DOHH2 (cell line): ENCODE results near the gene ADCY5.
A peak's percentile ranks its signal among the peaks of the same experiment; 100 is the strongest.

Source experiments
- H3F3A ChIP-seq: fragments of 200-600 bp; sonication (generic), shearing (Covaris generic); 2 replicates; pipeline ENCODE4 v1.6.0; 2016; ENCODE audit warnings: antibody characterized with exemption, mild to moderate bottlenecking; ENCODE audit not compliant: control insufficient read depth, insufficient read depth
- H3K27ac ChIP-seq: fragments of 200-600 bp; sonication (generic); 2 replicates; pipeline ENCODE4 v1.5.1; 2014; ENCODE audit warnings: low read depth, mild to moderate bottlenecking, low read length, moderate library complexity
- H3K27me3 ChIP-seq: fragments of 200-600 bp; sonication (generic); 2 replicates; pipeline ENCODE4 v1.6.1; 2014; ENCODE audit warnings: mild to moderate bottlenecking, low read length, mixed read lengths; ENCODE audit not compliant: control insufficient read depth
- H3K36me3 ChIP-seq: fragments of 200-600 bp; sonication (generic); 2 replicates; pipeline ENCODE4 v1.6.1; 2014; ENCODE audit warnings: mild to moderate bottlenecking, low read length, moderate library complexity, mixed read lengths; ENCODE audit not compliant: control insufficient read depth
- H3K4me1 ChIP-seq: fragments of 200-600 bp; sonication (generic); 2 replicates; pipeline ENCODE4 v1.6.1; 2014; ENCODE audit warnings: mild to moderate bottlenecking, low read length, mixed read lengths; ENCODE audit not compliant: control insufficient read depth
- H3K4me2 ChIP-seq: fragments of 200-600 bp; sonication (generic); 2 replicates; pipeline ENCODE4 v1.6.0; 2014; ENCODE audit warnings: mild to moderate bottlenecking, low read length, moderate library complexity
- H3K4me3 ChIP-seq: fragments of 200-600 bp; sonication (generic); 2 replicates; pipeline ENCODE4 v1.5.1; 2014; ENCODE audit warnings: mild to moderate bottlenecking, low read length, mixed read lengths
- H3K79me2 ChIP-seq: fragments of 200-600 bp; sonication (generic); 2 replicates; pipeline ENCODE4 v1.6.1; 2014; ENCODE audit warnings: mild to moderate bottlenecking, low read length, mixed read lengths; ENCODE audit not compliant: control insufficient read depth
- H3K9me2 ChIP-seq: fragments of 200-600 bp; sonication (generic); replicated peaks from 2 replicates; pipeline ENCODE4 v1.6.1; 2014; ENCODE audit warnings: mild to moderate bottlenecking, low read length, mixed read lengths; ENCODE audit not compliant: control insufficient read depth
- H3K9me3 ChIP-seq: fragments of 200-600 bp; sonication (generic); 2 replicates; pipeline ENCODE4 v1.6.1; 2014; ENCODE audit warnings: antibody characterized with exemption, low read length, mixed read lengths; ENCODE audit not compliant: control insufficient read depth, insufficient read depth
- H4K20me1 ChIP-seq: fragments of 200-600 bp; sonication (generic); 2 replicates; pipeline ENCODE4 v1.6.0; 2014; ENCODE audit warnings: low read depth, mild to moderate bottlenecking, antibody characterized with exemption, low read length, moderate library complexity; ENCODE audit not compliant: control insufficient read depth, insufficient read depth
- EZH2phosphoT487 ChIP-seq: fragments of 200-600 bp; sonication (generic); IDR thresholded peaks from 2 replicates; pipeline ENCODE4 v1.6.1; 2017; ENCODE audit warnings: borderline replicate concordance, mild to moderate bottlenecking, antibody characterized with exemption, low read length, moderate library complexity, mixed read lengths
- TF ChIP-seq, protein P1 (sequence below): fragments of 200-600 bp; sonication (generic); IDR thresholded peaks from one replicate; pipeline ENCODE4 v1.5.1; 2014; ENCODE audit warnings: antibody characterized with exemption, mild to moderate bottlenecking, low read depth, low read length; ENCODE audit not compliant: poor library complexity, severe bottlenecking

Gene ADCY5

DNA sequence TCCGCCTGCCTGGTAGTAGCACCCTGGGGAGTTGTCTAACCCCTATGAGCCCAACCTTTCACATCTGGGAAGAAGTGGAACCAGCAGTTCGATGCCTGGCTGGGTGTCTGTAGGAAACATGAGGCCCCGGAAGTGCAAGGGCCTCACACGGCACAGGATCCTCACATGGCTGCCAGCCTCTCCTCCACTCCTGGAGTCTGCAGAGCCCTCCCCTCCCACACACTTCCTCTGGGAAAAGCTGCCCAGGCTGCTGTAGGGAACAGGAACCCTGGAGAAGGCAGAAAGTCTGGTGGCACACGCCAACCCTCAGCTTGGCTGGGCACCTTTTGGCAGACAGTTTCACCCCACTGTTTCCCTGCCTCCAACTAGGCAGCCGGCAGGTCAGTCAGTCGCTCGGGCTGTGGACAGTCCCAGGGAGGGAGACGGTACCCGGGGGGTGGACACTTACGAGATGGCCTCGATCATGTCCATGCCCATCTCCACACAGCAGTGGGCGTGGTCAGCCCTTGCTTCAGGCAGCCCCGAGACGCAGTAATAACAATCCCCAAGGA, 118.4 kb downstream of the ADCY5 start:
- Histone ChIP-seq H3K27me3 (no peaks in the 10 kb centered on the region), H3K9me3 (no peaks in the 10 kb centered on the region), H3K4me1 (no peaks in the 10 kb centered on the region), H4K20me1 (no peaks in the 10 kb centered on the region), H3K36me3 (no peaks in the 10 kb centered on the region), H3K79me2 (no peaks in the 10 kb centered on the region), H3F3A (no peaks in the 10 kb centered on the region), H3K27ac (no peak overlapping the region), H3K9me2 (no peaks in the 10 kb centered on the region), H3K4me2 (no peak overlapping the region), H3K4me3 (no peak overlapping the region)
- no peak for TF ChIP-seq EZH2phosphoT487
- TF ChIP-seq, protein P1, sequence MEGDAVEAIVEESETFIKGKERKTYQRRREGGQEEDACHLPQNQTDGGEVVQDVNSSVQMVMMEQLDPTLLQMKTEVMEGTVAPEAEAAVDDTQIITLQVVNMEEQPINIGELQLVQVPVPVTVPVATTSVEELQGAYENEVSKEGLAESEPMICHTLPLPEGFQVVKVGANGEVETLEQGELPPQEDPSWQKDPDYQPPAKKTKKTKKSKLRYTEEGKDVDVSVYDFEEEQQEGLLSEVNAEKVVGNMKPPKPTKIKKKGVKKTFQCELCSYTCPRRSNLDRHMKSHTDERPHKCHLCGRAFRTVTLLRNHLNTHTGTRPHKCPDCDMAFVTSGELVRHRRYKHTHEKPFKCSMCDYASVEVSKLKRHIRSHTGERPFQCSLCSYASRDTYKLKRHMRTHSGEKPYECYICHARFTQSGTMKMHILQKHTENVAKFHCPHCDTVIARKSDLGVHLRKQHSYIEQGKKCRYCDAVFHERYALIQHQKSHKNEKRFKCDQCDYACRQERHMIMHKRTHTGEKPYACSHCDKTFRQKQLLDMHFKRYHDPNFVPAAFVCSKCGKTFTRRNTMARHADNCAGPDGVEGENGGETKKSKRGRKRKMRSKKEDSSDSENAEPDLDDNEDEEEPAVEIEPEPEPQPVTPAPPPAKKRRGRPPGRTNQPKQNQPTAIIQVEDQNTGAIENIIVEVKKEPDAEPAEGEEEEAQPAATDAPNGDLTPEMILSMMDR = no peak

- H3K4me2 ChIP-seq = no peak overlapping the region
- no peaks in the 10 kb centered on the region for H3K9me2 ChIP-seq
- no peaks in the 10 kb centered on the region for H3K36me3 ChIP-seq
- no peaks in the 10 kb centered on the region for H3K79me2 ChIP-seq
- no peaks in the 10 kb centered on the region for H3F3A ChIP-seq
- no peaks in the 10 kb centered on the region for H4K20me1 ChIP-seq
- H3K9me3 ChIP-seq = no peaks in the 10 kb centered on the region
- no peaks in the 10 kb centered on the region for H3K4me1 ChIP-seq
- TF ChIP-seq, protein P1 = no peak
- no peak for TF ChIP-seq EZH2phosphoT487
- no peak overlapping the region for H3K4me3 ChIP-seq
- no peaks in the 10 kb centered on the region for H3K27me3 ChIP-seq
- H3K27ac ChIP-seq = no peak overlapping the region
Observed at GRCh38 chr3:123329636-123330340, 119.1 kb downstream of the ADCY5 start.

- H3K36me3 ChIP-seq = no peaks in the 10 kb centered on the region
- H3K4me3 ChIP-seq = no peak overlapping the region
- H3F3A ChIP-seq = no peaks in the 10 kb centered on the region
- no peaks in the 10 kb centered on the region for H3K79me2 ChIP-seq
- no peaks in the 10 kb centered on the region for H3K4me1 ChIP-seq
- no peak overlapping the region for H3K4me2 ChIP-seq
- H3K9me3 ChIP-seq = no peaks in the 10 kb centered on the region
- H3K27ac ChIP-seq = no peak overlapping the region
- no peaks in the 10 kb centered on the region for H3K27me3 ChIP-seq
- no peak for TF ChIP-seq EZH2phosphoT487
- TF ChIP-seq, protein P1 = peak; percentile 95
- H4K20me1 ChIP-seq = no peaks in the 10 kb centered on the region
- H3K9me2 ChIP-seq = no peaks in the 10 kb centered on the region
Observed at GRCh38 chr3:123328851-123329635, 119.8 kb downstream of the ADCY5 start.
